Germinal center (tissue), 1 donor: ENCODE data around the gene TM2D1.
"Not testable (repeated sequence)": the region's sequence is repeated elsewhere in the genome, so short reads cannot be mapped to it uniquely, and the experiment has no call there.

Source experiments
- DNase-seq: peaks from one replicate; pipeline ENCODE4 v3.0.0; 2012; ENCODE audit warnings: mixed read lengths, low spot score

Gene TM2D1

GRCh38 chr1:61718996-61719663, 5.8 kb downstream of the TM2D1 start:
- not testable (repeated sequence) for DNase-seq

- no peak for DNase-seq
Observed at GRCh38 chr1:61711969-61712368, 13.0 kb downstream of the TM2D1 start.

GRCh38 chr1:61711257-61711656, 13.7 kb downstream of the TM2D1 start:
- not testable (repeated sequence) for DNase-seq

- no peak for DNase-seq
Observed at GRCh38 chr1:61709908-61710289, 15.0 kb downstream of the TM2D1 start.

- DNase-seq: no peak
Observed at GRCh38 chr1:61708953-61709907, 15.7 kb downstream of the TM2D1 start.

- DNase-seq: no peak
Observed at GRCh38 chr1:61699911-61700851, 24.8 kb downstream of the TM2D1 start.

- DNase-seq: no peak
Observed at GRCh38 chr1:61692155-61692800, 32.7 kb downstream of the TM2D1 start.

- DNase-seq: no peak
Observed at GRCh38 chr1:61687901-61688300, 37.0 kb downstream of the TM2D1 start.

GRCh38 chr1:61682891-61683290, 42.0 kb downstream of the TM2D1 start:
- no peak for DNase-seq

GRCh38 chr1:61680500-61680899, 44.4 kb downstream of the TM2D1 start:
- no peak for DNase-seq

- DNase-seq: not testable (repeated sequence)
Observed at GRCh38 chr1:61676881-61677280, 48.1 kb downstream of the TM2D1 start.

- DNase-seq: no peak
Observed at GRCh38 chr1:61674221-61674620, 50.7 kb downstream of the TM2D1 start.

GRCh38 chr1:61672376-61672775, 52.6 kb downstream of the TM2D1 start:
- DNase-seq: no peak

- DNase-seq: no peak
Observed at GRCh38 chr1:61670445-61670844, 54.5 kb downstream of the TM2D1 start.

GRCh38 chr1:61670016-61670415, 54.9 kb downstream of the TM2D1 start:
- no peak for DNase-seq

GRCh38 chr1:61659061-61659460, 65.9 kb downstream of the TM2D1 start:
- no peak for DNase-seq

GRCh38 chr1:61655453-61655852, 69.5 kb downstream of the TM2D1 start:
- no peak for DNase-seq

GRCh38 chr1:61654067-61654466, 70.9 kb downstream of the TM2D1 start:
- DNase-seq: no peak

- DNase-seq: no peak
Observed at GRCh38 chr1:61648983-61649742, 75.8 kb downstream of the TM2D1 start.

GRCh38 chr1:61647142-61647541, 77.8 kb downstream of the TM2D1 start:
- no peak for DNase-seq

- no peak for DNase-seq
Observed at GRCh38 chr1:61645476-61645875, 79.5 kb downstream of the TM2D1 start.
